ENCODE data around the gene SPECC1.
A peak's percentile ranks its signal among the peaks of the same experiment; 100 is the strongest.

The SPECC1 gene

GRCh38 chr17:20046629-20047028 lies 37.5 kb downstream of the SPECC1 start:
- in situ Hi-C loops (cut with HindIII; ENCODE audit: low sequenced_read_pairs), result no loop called here
- TF ChIP-seq CTCF (IDR thresholded peaks at IDR 0.05; ENCODE audit: low read depth, low read length), result no peak
- DNase-seq (ENCODE audit: low read depth, low spot score), result no peak
- no peak overlapping the region for H3K4me3 ChIP-seq (ENCODE audit: low read depth, low read length)

- no peak for DNase-seq (ENCODE audit: low read depth, low spot score)
- no peak for TF ChIP-seq CTCF (IDR thresholded peaks at IDR 0.05; ENCODE audit: low read depth, low read length)
- in situ Hi-C loops (cut with HindIII; ENCODE audit: low sequenced_read_pairs), result no loop called here
- H3K4me3 ChIP-seq (ENCODE audit: low read depth, low read length), result no peak overlapping the region
These were observed 42.5 kb downstream of the SPECC1 start for GRCh38 chr17:20051624-20052023.

DNA sequence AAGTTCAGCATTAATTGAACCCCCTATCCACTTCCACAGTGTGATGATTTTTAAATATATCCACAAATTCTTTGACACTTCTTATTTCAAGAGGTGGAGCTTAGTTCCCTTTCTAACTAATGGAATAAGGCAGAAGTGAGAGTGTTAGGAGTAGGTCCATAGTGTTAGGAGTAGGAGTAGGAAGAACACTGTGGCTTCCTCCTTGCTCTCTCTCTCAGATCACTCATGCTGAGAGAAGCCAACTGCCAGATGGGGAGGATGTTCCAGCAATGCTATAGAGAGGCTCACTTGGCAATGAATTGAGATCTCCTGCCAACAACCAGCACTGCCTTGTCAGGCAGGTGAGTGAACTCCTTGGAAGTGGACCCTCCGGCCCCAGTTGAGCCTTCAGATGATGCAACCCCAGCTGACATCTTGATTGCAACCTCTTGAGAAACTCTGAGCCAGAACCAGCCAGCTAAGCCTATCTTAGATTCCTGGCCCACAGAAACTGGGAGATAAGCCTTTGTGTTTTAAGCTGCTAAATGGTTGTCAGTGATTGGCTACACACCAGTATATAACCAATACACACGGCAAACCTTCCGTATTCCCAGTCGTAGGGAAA lies 44.3 kb downstream of the SPECC1 start:
- TF ChIP-seq CTCF (IDR thresholded peaks at IDR 0.05; ENCODE audit: low read depth, low read length), result no peak
- H3K4me3 ChIP-seq (ENCODE audit: low read depth, low read length), result no peak overlapping the region
- DNase-seq (ENCODE audit: low read depth, low spot score), result no peak
- in situ Hi-C loops (cut with HindIII; ENCODE audit: low sequenced_read_pairs), result no loop called here

GRCh38 chr17:20059728-20060188 lies 50.6 kb downstream of the SPECC1 start:
- H3K4me3 ChIP-seq (ENCODE audit: low read depth, low read length), result no peak overlapping the region
- DNase-seq (ENCODE audit: low read depth, low spot score), result peak; percentile 23
- in situ Hi-C loops (cut with HindIII; ENCODE audit: low sequenced_read_pairs), result no loop called here
- TF ChIP-seq CTCF (IDR thresholded peaks at IDR 0.05; ENCODE audit: low read depth, low read length), result no peak

- TF ChIP-seq CTCF (IDR thresholded peaks at IDR 0.05; ENCODE audit: low read depth, low read length), result no peak
- peak; percentile 85 for DNase-seq (ENCODE audit: low read depth, low spot score)
- in situ Hi-C loops (cut with HindIII; ENCODE audit: low sequenced_read_pairs), result no loop called here
- H3K4me3 ChIP-seq (ENCODE audit: low read depth, low read length), result no peak overlapping the region
These were observed 54.8 kb downstream of the SPECC1 start for GRCh38 chr17:20063665-20064648.

DNA sequence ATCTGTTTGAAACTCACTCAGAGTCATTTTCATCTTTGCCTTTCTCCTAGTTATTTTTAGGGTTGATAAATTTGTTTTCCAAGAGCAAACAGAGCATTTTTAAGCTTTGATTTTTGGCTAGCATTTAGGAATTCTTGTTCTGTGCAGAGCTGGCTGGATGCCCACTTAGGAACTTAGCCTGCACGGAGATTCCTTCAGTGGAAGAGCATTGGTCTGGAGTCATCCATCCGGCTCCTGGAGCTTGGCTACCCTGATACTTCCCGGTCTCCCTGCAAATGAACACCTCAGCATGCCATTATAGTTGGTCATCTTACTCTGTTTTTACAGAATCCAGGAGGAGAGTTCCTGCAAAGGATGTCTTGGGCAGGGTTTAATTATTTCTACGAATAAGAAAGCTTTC lies 57.1 kb downstream of the SPECC1 start:
- TF ChIP-seq CTCF (IDR thresholded peaks at IDR 0.05; ENCODE audit: low read depth, low read length), result no peak
- in situ Hi-C loops (cut with HindIII; ENCODE audit: low sequenced_read_pairs), result no loop called here
- no peak overlapping the region for H3K4me3 ChIP-seq (ENCODE audit: low read depth, low read length)
- peak; percentile 70 for DNase-seq (ENCODE audit: low read depth, low spot score)

Measured in astrocyte of the spinal cord (primary cell).